ENCODE data around the gene MECP2. TPM values are rescaled to one million over a fixed set of nuclear protein-coding genes. Genes with fewer than 3 reads are reported as not detected.

Gene MECP2
- total RNA-seq, 4 donors from 2014 or later, result 65.1 to 87.8 (median 82.5) TPM

DNA sequence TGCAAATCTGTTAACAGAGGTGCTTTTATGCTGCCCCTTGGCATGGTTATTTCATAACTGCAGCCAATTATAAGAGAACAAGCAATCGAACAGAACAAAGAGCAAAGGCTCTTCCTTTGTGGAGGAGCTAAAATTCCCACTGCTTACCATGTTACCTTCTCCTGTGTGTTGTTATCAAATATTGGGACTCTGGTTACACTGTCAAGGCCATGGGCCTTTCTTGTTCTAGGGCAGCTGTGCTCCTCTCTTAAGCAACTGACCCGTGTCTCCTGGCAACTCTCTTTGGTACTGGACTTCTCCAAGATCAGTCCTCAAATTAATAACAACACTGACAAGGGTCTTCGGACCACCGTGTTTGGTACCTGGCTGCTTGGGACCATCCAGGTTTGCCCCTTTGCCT lies 34.4 kb upstream of the MECP2 start:
- no peak overlapping the region for H3K4me3 ChIP-seq
- no peak for TF ChIP-seq CTCF (IDR thresholded peaks at IDR 0.05)
- no peak for TF ChIP-seq POLR2A (IDR thresholded peaks at IDR 0.05)
- no peak for TF ChIP-seq EP300 (IDR thresholded peaks at IDR 0.05)
- TF ChIP-seq POLR2AphosphoS5 (IDR thresholded peaks at IDR 0.05), result no peak
- WGBS, 2 donors (ENCODE audit: low coverage in 1 of 2), result 33 to 74% methylated on average over 1 to 3 of the region's 4 CpGs
- peaks cover 0 to 8% (median 0%) of the 10 kb centered on the region in 3 donors for H3K4me1 ChIP-seq
- no peaks in the 10 kb centered on the region for H3K36me3 ChIP-seq
- H3K27ac ChIP-seq, result no peak overlapping the region
- no peaks in the 10 kb centered on the region for H3K27me3 ChIP-seq
- ATAC-seq, result no peak
- H3K9me3 ChIP-seq, result no peaks in the 10 kb centered on the region

GRCh38 chrX:154126101-154126500 lies 28.6 kb upstream of the MECP2 start:
- no peaks in the 10 kb centered on the region for H3K27me3 ChIP-seq
- H3K36me3 ChIP-seq, result no peaks in the 10 kb centered on the region
- WGBS, 2 donors (ENCODE audit: low coverage in 1 of 2), result no CpG with 5 or more reads among the region's 11 CpGs
- H3K27ac ChIP-seq, result no peak overlapping the region
- no peak for ATAC-seq
- H3K4me3 ChIP-seq, result no peak overlapping the region
- H3K4me1 ChIP-seq, result no peaks in the 10 kb centered on the region
- no peaks in the 10 kb centered on the region for H3K9me3 ChIP-seq
- no peak for TF ChIP-seq EP300 (IDR thresholded peaks at IDR 0.05)
- no peak for TF ChIP-seq CTCF (IDR thresholded peaks at IDR 0.05)
- no peak for TF ChIP-seq POLR2AphosphoS5 (IDR thresholded peaks at IDR 0.05)
- no peak for TF ChIP-seq POLR2A (IDR thresholded peaks at IDR 0.05)

GRCh38 chrX:154125391-154126040 lies 28.0 kb upstream of the MECP2 start:
- H3K9me3 ChIP-seq, result no peaks in the 10 kb centered on the region
- no peaks in the 10 kb centered on the region for H3K36me3 ChIP-seq
- no peaks in the 10 kb centered on the region for H3K4me1 ChIP-seq
- H3K27ac ChIP-seq, result no peak overlapping the region
- ATAC-seq, result no peak
- H3K4me3 ChIP-seq, result no peak overlapping the region
- 48 to 65% methylated on average over 5 of the region's 30 CpGs for WGBS, 2 donors (ENCODE audit: low coverage in 1 of 2)
- TF ChIP-seq EP300 (IDR thresholded peaks at IDR 0.05), result no peak
- TF ChIP-seq POLR2A (IDR thresholded peaks at IDR 0.05), result no peak
- TF ChIP-seq POLR2AphosphoS5 (IDR thresholded peaks at IDR 0.05), result no peak
- TF ChIP-seq CTCF (IDR thresholded peaks at IDR 0.05), result no peak
- no peaks in the 10 kb centered on the region for H3K27me3 ChIP-seq

DNA sequence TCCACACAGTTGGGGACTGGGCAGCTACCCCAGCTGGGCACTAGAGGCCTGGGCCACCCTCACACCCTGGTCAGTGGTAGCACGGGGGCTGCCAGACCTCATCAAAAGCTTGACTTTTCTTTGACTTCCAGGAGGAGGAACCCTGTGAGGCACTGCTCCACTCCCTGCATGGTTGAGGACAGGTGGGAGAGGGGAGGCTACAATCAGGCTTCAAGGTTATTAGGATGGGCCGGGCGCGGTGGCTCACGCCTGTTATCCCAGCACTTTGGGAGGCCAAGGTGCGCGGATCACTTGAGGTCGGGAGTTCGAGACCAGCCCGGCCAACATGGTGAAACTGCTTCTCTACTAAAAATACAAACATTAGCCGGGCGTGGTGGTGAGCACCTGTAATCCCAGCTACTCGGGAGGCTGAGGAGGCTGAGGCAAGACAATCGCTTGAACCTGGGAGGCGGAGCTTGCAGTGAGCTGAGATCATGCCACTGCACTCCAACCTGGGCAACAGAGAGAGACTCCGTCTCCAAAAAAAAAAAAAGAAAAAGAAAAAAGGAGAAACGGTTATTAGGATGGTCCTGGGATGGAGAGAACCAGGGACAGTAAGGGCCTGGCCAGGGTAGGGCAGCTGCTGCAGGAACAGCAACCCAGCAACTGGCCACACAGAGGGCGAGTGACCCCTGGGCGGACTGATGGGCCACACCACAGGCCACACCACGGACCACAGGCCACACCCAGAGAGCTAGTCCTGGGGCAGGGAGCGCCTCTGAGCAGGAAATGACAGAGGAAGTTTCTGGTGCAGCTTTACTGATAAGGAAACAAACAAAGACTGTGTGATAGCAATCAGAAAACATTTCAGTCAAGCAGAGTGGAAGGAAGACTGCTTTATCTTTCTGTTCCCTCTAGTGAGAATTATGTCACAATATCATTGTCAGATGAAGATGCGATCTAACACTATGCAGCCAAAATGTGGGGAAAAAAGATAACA lies 26.0 kb upstream of the MECP2 start:
- H3K27ac ChIP-seq, result no peak overlapping the region
- whole genome bisulfite sequencing, 2 donors (ENCODE audit: low coverage in 1 of 2), result 61 to 69% methylated on average over 3 to 5 of the region's 22 CpGs
- H3K27me3 ChIP-seq, result no peaks in the 10 kb centered on the region
- no peaks in the 10 kb centered on the region for H3K36me3 ChIP-seq
- H3K4me3 ChIP-seq, result no peak overlapping the region
- no peak for ATAC-seq
- H3K9me3 ChIP-seq, result no peaks in the 10 kb centered on the region
- TF ChIP-seq POLR2A (IDR thresholded peaks at IDR 0.05), result no peak
- TF ChIP-seq EP300 (IDR thresholded peaks at IDR 0.05), result no peak
- TF ChIP-seq CTCF (IDR thresholded peaks at IDR 0.05), result no peak
- no peak for TF ChIP-seq POLR2AphosphoS5 (IDR thresholded peaks at IDR 0.05)
- no peaks in the 10 kb centered on the region for H3K4me1 ChIP-seq
